PFSK-1 (cell line): Measurements from ENCODE around the gene UFSP2.

Experiments used
- POLR2AphosphoS5 ChIP-seq: IDR thresholded peaks from 2 replicates; pipeline ENCODE4 v1.6.1; 2012; ENCODE audit warnings: low read depth, mild to moderate bottlenecking, control low read depth, low read length, moderate library complexity
- SIN3A ChIP-seq: IDR thresholded peaks from 2 replicates; pipeline ENCODE4 v1.6.1; 2012; ENCODE audit warnings: mild to moderate bottlenecking, low read length, moderate library complexity, borderline replicate concordance; ENCODE audit not compliant: insufficient read depth
- TAF1 ChIP-seq: IDR thresholded peaks from 2 replicates; pipeline ENCODE4 v1.6.1; 2012; ENCODE audit warnings: low read length, control low read depth, borderline replicate concordance; ENCODE audit not compliant: insufficient read depth

DNA sequence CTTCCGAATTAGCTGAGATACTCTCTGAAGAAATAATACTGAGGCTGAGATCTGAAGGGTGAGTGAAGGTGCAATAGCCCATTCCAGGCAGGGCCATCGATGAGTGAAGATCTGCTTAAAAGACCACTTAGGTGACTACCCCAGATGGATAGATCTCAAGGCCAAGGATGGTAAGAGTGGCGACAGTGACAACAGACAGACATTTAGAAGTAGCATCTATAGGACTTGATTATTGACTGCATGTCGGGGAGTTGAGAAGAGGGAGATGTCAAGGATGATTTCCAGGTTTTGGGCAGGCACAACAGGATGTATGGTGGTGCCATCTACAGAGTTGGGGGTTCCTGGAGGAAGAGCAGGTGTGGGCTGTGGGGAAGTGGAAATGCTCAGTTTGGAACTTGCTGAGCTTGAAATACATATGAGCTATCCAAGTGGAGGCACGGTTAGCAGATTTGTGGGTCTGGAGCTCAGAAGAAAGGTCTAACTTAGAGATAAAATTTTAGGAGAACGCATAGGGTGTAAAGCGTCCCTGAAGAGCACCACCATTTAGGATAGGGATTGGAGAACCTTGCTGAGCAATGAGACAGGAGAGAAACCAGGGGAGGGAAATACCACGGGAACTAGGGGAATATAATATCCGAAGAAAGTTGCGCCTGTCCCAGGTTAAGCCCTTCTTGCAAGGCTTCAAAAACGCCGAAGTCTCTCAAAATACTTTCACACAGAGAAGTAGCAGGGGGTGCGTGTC, 688 bp downstream of the UFSP2 start:
- no peak for TF ChIP-seq TAF1
- TF ChIP-seq POLR2AphosphoS5, result no peak
- no peak for TF ChIP-seq SIN3A
